Fibroblast of the aortic adventitia (primary cell): ENCODE data around the gene IL23A. TPM values are rescaled to one million over a fixed set of nuclear protein-coding genes. Genes with fewer than 3 reads are reported as not detected.
"Not testable (repeated sequence)": the region's sequence is repeated elsewhere in the genome, so short reads cannot be mapped to it uniquely, and the experiment has no call there.

Experiments used
- DNase-seq: peaks from one replicate; pipeline ENCODE4 v3.0.0-alpha.2; 2010; ENCODE audit warnings: low read depth
- H3K4me3 ChIP-seq: 2 replicates; pipeline ENCODE4 v1.5.1; 2011; ENCODE audit warnings: low read depth, mild to moderate bottlenecking, control low read depth, low read length, moderate library complexity
- CTCF ChIP-seq: IDR thresholded peaks from 2 replicates; pipeline ENCODE4 v1.5.1; 2011; ENCODE audit warnings: mild to moderate bottlenecking, low read length, control low read depth, inconsistent platforms; ENCODE audit not compliant: insufficient read depth
- total RNA-seq: library from RNA; depleted of rRNA; stranded (reverse); fragments of >200 nt; gene quantifications from 2 replicates; pipeline ENCODE4 v1.2.3, GENCODE V29; 2012; ENCODE audit warnings: low replicate concordance

The IL23A gene
- total RNA-seq, 1 donor = not detected

DNA sequence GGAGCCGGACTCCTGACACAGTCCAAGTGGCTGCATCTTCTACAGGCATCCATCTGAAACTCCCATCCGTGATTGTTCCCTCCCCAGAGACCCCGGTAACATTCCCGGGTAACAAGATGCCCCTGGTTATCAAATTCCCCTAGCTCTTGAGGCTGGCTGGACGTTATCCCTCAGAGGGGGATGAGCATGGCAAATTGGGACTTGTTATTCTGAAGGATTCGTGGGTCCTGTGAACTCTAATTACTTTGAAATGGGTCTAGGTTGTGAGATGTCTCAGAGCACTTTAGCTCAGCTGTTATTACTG lies 4.2 kb upstream of the IL23A start:
- DNase-seq = no peak
- no peak for TF ChIP-seq CTCF
- H3K4me3 ChIP-seq = peak overlapping the region; percentile 74

GRCh38 chr12:56335527-56335926 lies 3.2 kb upstream of the IL23A start:
- H3K4me3 ChIP-seq, DNase-seq: not testable (repeated sequence)

- no peak for DNase-seq
- TF ChIP-seq CTCF = no peak
- no peak overlapping the region for H3K4me3 ChIP-seq
These were observed 2.1 kb upstream of the IL23A start for GRCh38 chr12:56336361-56337167.

- no peak overlapping the region for H3K4me3 ChIP-seq
- no peak for TF ChIP-seq CTCF
- no peak for DNase-seq
These were observed 882 bp upstream of the IL23A start for GRCh38 chr12:56337753-56338251.

- DNase-seq = no peak
- TF ChIP-seq CTCF = no peak
- no peak overlapping the region for H3K4me3 ChIP-seq
These were observed 406 bp downstream of the IL23A start for GRCh38 chr12:56339158-56339422.

GRCh38 chr12:56341616-56342015 lies 2.9 kb downstream of the IL23A start:
- TF ChIP-seq CTCF = no peak
- no peak overlapping the region for H3K4me3 ChIP-seq
- DNase-seq = no peak

- not testable (repeated sequence) for DNase-seq, H3K4me3 ChIP-seq
These were observed 3.6 kb downstream of the IL23A start for GRCh38 chr12:56342290-56342689.

GRCh38 chr12:56346675-56347074 lies 8.0 kb downstream of the IL23A start:
- TF ChIP-seq CTCF = no peak
- no peak overlapping the region for H3K4me3 ChIP-seq
- DNase-seq = no peak

DNA sequence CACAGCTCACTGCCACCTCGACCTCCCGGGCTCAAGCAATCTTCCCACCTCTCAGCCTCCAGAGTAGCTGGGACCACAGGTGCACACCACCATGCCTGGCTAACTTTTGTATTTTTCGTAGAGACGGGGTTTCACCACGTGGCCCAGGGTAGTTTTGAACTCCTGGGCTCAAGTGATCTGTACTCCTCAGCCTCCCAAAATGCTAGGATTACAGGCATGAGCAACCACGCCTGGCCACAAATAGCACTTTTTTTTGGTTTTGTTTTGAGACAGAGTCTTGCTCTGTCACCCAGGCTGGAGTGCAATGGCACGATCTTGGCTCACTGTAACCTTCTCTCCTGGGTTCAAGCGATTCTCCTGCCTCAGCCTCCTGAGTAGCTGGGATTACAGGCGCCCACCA lies 8.6 kb downstream of the IL23A start:
- H3K4me3 ChIP-seq, DNase-seq: not testable (repeated sequence)
